ENCODE data around the gene LRFN3.

- TF ChIP-seq, protein P1, sequence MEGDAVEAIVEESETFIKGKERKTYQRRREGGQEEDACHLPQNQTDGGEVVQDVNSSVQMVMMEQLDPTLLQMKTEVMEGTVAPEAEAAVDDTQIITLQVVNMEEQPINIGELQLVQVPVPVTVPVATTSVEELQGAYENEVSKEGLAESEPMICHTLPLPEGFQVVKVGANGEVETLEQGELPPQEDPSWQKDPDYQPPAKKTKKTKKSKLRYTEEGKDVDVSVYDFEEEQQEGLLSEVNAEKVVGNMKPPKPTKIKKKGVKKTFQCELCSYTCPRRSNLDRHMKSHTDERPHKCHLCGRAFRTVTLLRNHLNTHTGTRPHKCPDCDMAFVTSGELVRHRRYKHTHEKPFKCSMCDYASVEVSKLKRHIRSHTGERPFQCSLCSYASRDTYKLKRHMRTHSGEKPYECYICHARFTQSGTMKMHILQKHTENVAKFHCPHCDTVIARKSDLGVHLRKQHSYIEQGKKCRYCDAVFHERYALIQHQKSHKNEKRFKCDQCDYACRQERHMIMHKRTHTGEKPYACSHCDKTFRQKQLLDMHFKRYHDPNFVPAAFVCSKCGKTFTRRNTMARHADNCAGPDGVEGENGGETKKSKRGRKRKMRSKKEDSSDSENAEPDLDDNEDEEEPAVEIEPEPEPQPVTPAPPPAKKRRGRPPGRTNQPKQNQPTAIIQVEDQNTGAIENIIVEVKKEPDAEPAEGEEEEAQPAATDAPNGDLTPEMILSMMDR (IDR thresholded peaks at IDR 0.05) = no peak
- TF ChIP-seq POLR2A (IDR thresholded peaks at IDR 0.05) = no peak
Measured at GRCh38 chr19:35901055-35901644, 35.0 kb upstream of the LRFN3 start.

Measured in Peyer's patch (tissue), 4 donors.